ENCODE measurements around the gene CARD9. TPM values are rescaled to one million over a fixed set of nuclear protein-coding genes. Genes with fewer than 3 reads are reported as not detected.

CARD9 gene
- total RNA-seq, 2 donors from 2014 or later: 0.15 to 1.1 TPM

DNA sequence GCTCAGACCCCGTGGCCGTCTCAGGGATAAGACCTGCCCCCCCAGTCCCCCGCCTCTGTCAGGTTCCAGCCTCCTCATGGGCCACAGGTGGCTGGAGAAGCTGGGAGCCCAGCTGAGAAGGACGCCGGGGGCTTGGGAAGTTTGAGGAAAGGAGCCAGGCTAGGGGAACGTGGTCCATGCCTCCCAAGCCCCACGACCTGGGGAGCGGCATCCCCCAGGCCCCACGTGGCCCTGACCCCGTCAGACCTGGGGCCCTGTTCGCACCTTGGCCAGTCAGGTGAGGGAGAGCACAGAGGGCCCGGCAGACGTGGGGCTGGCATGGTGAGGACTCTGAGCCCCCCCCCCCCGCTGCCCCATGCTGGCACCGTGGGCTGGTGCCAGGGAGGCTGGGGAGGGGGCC is 42.4 kb downstream of the CARD9 start:
- DNase-seq (ENCODE audit: low spot score): no peak

DNA sequence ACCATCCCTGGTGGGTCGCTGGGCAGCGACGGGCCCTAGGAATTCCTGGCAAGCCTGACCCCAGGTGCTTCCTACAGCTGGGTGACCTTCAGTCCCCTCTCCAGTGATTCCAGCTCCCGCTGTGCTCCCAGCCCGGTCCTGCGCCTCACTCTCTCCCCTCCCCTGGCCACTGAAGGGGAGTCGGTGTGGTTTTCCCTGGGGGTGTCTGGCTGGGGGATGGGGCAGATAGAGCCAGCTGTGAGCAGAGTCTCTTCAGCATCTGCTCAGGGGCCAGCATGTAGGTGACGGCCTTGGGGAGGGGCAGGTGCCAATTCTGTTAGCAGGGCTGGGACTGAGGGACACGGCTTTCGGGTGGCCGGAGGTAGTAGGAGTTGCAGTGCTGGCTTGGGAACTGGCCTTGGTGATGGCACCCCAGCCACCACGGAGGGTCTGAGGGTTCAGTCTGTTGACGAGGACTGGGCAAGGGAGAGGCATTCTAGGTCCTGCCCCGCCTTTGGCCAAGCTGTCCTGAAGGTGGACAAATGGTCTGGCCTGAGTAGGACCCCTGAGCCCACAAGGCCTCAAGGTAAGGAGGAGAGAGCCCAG is 43.0 kb downstream of the CARD9 start:
- TF ChIP-seq, protein P1, sequence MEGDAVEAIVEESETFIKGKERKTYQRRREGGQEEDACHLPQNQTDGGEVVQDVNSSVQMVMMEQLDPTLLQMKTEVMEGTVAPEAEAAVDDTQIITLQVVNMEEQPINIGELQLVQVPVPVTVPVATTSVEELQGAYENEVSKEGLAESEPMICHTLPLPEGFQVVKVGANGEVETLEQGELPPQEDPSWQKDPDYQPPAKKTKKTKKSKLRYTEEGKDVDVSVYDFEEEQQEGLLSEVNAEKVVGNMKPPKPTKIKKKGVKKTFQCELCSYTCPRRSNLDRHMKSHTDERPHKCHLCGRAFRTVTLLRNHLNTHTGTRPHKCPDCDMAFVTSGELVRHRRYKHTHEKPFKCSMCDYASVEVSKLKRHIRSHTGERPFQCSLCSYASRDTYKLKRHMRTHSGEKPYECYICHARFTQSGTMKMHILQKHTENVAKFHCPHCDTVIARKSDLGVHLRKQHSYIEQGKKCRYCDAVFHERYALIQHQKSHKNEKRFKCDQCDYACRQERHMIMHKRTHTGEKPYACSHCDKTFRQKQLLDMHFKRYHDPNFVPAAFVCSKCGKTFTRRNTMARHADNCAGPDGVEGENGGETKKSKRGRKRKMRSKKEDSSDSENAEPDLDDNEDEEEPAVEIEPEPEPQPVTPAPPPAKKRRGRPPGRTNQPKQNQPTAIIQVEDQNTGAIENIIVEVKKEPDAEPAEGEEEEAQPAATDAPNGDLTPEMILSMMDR (IDR thresholded peaks at IDR 0.05): no peak
- peak overlapping the region; percentile 88 to 97 for H3K27ac ChIP-seq
- H3K4me3 ChIP-seq: no peak overlapping the region
- no peaks in the 10 kb centered on the region for H3K9me3 ChIP-seq
- peaks cover 0 to 48% of the 10 kb centered on the region in 2 donors for H3K4me1 ChIP-seq
- DNase-seq (ENCODE audit: low spot score): no peak
- H3K27me3 ChIP-seq: no peaks in the 10 kb centered on the region
- no peaks in the 10 kb centered on the region for H3K36me3 ChIP-seq

More for the DNA sequence above, 42.4 kb downstream of the CARD9 start:
- peak overlapping the region; percentile 88 to 97 for H3K27ac ChIP-seq
- no peak overlapping the region for H3K4me3 ChIP-seq
- no peaks in the 10 kb centered on the region for H3K9me3 ChIP-seq
- H3K4me1 ChIP-seq: peaks cover 0 to 43% of the 10 kb centered on the region in 2 donors
- TF ChIP-seq, protein P1 (IDR thresholded peaks at IDR 0.05): no peak
- peaks cover 5% of the 10 kb centered on the region for H3K36me3 ChIP-seq
- H3K27me3 ChIP-seq: no peaks in the 10 kb centered on the region

DNA sequence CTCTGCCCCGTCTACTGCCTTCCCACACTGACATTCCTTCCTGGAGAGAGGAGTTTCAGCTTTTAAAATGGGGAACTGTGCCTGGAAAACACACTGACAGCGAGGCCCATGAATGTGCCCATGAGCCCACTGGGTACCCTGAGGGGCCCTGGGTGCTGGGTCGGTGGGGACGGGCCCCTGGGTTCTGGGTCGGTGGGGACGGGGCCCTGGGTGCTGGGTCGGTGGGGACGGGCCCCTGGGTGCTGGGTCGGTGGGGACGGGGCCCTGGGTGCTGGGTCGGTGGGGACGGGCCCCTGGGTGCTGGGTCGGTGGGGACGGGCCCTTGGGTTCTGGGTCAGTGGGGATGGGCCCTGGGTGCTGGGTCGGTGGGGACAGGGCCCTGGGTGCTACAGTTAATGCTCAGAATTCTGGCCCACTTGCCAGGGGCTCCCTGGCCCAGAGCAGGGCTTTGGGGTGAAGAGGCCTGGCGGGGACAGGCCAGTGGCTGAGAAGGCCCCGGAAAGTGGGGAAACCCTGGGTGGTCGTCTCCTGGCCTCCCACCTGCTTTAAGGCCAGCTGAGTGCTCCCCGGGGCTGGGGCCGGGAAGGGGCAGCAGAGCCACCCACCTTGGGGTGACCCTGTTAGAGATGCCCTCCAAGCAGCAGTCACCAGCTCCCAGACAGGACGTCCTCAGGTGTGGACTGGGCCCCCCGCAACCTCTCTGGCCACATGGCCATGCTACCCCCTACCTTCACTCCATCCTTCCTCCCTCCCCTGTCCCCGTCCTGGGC is 43.6 kb downstream of the CARD9 start:
- H3K4me3 ChIP-seq: no peak overlapping the region

DNA sequence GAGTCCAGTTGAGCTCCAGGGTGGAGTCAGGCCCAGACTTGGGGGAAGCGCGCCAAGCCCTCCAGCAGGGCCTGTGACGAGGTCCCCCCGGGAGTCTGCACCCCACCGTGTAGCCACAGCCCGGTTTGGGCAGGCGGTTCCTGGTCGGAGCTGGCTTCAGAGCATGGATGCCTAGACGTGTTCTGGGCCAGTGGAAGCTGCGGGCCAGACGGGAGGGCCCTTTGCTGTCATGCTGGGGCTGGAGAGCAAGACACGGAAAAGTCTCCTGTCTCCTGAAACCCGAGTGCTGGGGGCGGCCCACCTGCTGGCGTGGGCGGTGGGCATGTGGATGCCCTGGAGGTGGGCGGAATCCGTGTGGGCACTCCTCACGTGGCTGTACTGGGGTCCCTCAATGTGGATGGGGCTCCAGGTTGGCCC is 44.2 kb downstream of the CARD9 start:
- Histone ChIP-seq H3K27ac (peak overlapping the region; percentile 88 to 97), H3K27me3 (no peaks in the 10 kb centered on the region), H3K4me1 (peaks cover 0 to 58% of the 10 kb centered on the region in 2 donors), H3K9me3 (no peaks in the 10 kb centered on the region), H3K4me3 (peak overlapping the region in 1 of 2 donors; percentile 83), H3K36me3 (no peaks in the 10 kb centered on the region)
- TF ChIP-seq, protein P1 (IDR thresholded peaks at IDR 0.05): no peak
- DNase-seq (ENCODE audit: low spot score): no peak

More for the DNA sequence above, 43.6 kb downstream of the CARD9 start:
- H3K27me3 ChIP-seq: no peaks in the 10 kb centered on the region
- H3K4me1 ChIP-seq: peaks cover 0 to 54% of the 10 kb centered on the region in 2 donors
- no peaks in the 10 kb centered on the region for H3K9me3 ChIP-seq
- H3K36me3 ChIP-seq: no peaks in the 10 kb centered on the region
- TF ChIP-seq, protein P1 (IDR thresholded peaks at IDR 0.05): no peak
- H3K27ac ChIP-seq: peak overlapping the region; percentile 88 to 97
- DNase-seq (ENCODE audit: low spot score): no peak

DNA sequence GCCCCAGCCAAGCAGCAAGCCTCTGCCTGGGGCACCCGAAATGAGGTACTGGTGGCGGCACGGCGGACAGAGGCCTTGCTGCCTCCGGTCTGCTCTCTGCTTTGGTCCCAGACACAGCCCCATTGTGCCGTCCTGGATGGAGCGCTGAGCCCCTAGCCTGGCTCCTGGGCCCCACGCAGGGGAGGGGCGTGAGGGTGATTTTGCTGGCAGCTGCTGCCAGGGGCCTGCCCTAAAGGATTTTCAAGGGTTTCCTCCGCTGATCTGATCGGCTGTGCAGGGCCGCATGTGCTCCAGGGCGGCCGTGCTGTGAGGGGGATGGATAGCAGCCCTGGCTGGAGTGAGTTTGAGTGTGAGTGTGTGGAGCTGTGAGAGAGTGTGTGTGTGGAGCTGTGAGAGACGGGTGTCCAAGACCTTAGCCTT is 44.8 kb downstream of the CARD9 start:
- H3K4me1 ChIP-seq: peaks cover 0 to 61% of the 10 kb centered on the region in 2 donors
- TF ChIP-seq, protein P1 (IDR thresholded peaks at IDR 0.05): no peak

More for the DNA sequence above, 44.8 kb downstream of the CARD9 start:
- no peak for DNase-seq (ENCODE audit: low spot score)
- H3K9me3 ChIP-seq: no peaks in the 10 kb centered on the region
- H3K27me3 ChIP-seq: no peaks in the 10 kb centered on the region
- peak overlapping the region; percentile 71 to 83 for H3K4me3 ChIP-seq
- no peaks in the 10 kb centered on the region for H3K36me3 ChIP-seq
- H3K27ac ChIP-seq: peak overlapping the region; percentile 88 to 97
